Measurements from ENCODE around the gene POU2F1. TPM values are rescaled to one million over a fixed set of nuclear protein-coding genes. Genes with fewer than 3 reads are reported as not detected.

Gene POU2F1
- total RNA-seq, 4 donors from 2014 or later, result 11.5 to 23.1 (median 17.0) TPM

- no peak for TF ChIP-seq POLR2A (IDR thresholded peaks at IDR 0.05)
- TF ChIP-seq, protein P1, sequence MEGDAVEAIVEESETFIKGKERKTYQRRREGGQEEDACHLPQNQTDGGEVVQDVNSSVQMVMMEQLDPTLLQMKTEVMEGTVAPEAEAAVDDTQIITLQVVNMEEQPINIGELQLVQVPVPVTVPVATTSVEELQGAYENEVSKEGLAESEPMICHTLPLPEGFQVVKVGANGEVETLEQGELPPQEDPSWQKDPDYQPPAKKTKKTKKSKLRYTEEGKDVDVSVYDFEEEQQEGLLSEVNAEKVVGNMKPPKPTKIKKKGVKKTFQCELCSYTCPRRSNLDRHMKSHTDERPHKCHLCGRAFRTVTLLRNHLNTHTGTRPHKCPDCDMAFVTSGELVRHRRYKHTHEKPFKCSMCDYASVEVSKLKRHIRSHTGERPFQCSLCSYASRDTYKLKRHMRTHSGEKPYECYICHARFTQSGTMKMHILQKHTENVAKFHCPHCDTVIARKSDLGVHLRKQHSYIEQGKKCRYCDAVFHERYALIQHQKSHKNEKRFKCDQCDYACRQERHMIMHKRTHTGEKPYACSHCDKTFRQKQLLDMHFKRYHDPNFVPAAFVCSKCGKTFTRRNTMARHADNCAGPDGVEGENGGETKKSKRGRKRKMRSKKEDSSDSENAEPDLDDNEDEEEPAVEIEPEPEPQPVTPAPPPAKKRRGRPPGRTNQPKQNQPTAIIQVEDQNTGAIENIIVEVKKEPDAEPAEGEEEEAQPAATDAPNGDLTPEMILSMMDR (IDR thresholded peaks at IDR 0.05), result no peak
- no peak overlapping the region for H3K4me3 ChIP-seq
- no peak for DNase-seq
- H3K36me3 ChIP-seq, result no peaks in the 10 kb centered on the region
- no peak overlapping the region for H3K27ac ChIP-seq
- H3K4me1 ChIP-seq, result peaks cover 0 to 14% (median 5%) of the 10 kb centered on the region in 4 donors
- H3K9me3 ChIP-seq, result no peaks in the 10 kb centered on the region
- H3K27me3 ChIP-seq, result no peaks in the 10 kb centered on the region
These were observed 43.3 kb downstream of the POU2F1 start for GRCh38 chr1:167263819-167264464.

DNA sequence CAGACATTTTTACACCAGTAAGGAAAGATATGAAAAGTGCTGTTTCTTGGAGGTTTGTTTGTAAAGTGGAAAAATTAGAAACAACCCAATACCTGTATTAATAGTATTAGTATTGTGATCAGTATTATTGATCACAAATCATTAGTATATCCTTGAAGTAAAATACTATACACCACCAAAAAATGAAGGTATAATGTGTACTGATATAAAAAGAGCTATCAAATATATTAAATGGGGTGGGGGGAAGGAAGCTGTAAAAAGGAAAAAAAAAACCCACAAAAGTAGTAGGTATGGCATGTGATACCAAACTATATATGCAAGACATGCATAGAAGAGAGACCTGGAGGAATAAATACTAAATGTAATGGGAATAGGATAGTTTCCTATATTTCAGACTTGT, 46.3 kb downstream of the POU2F1 start:
- Histone ChIP-seq H3K27ac (no peak overlapping the region), H3K4me3 (no peak overlapping the region), H3K27me3 (no peaks in the 10 kb centered on the region), H3K9me3 (no peaks in the 10 kb centered on the region), H3K36me3 (no peaks in the 10 kb centered on the region), H3K4me1 (peaks cover 0 to 12% (median 5%) of the 10 kb centered on the region in 4 donors)
- TF ChIP-seq, protein P1 (IDR thresholded peaks at IDR 0.05), result no peak
- TF ChIP-seq POLR2A (IDR thresholded peaks at IDR 0.05), result no peak
- no peak for DNase-seq

DNA sequence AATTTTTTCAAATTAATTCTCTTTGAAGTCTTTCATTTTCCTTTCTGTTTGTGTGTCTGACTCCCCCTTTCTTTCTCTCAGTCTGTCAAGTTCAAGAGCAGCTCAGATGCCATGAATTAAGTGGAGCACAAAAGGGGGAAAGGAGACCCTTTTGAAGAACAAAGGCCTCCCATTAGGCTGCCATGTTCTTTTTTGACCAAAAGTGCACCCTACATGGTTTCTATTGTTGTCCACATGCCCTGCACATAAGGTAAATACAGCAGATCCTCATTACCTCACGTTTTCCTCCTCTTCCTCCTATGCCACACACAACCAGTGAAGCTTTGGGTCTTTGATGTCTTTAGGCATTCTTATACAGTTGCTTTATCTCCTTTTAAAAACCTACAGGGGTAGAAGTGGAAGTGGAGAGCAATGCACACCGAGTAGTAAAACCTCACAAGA, 47.7 kb downstream of the POU2F1 start:
- H3K4me1 ChIP-seq, result peaks cover 0 to 12% (median 5%) of the 10 kb centered on the region in 4 donors
- DNase-seq, result no peak
- no peaks in the 10 kb centered on the region for H3K27me3 ChIP-seq
- no peak overlapping the region for H3K27ac ChIP-seq
- no peak for TF ChIP-seq POLR2A (IDR thresholded peaks at IDR 0.05)
- TF ChIP-seq, protein P1 (IDR thresholded peaks at IDR 0.05), result no peak
- H3K4me3 ChIP-seq, result no peak overlapping the region
- H3K36me3 ChIP-seq, result no peaks in the 10 kb centered on the region
- no peaks in the 10 kb centered on the region for H3K9me3 ChIP-seq

DNA sequence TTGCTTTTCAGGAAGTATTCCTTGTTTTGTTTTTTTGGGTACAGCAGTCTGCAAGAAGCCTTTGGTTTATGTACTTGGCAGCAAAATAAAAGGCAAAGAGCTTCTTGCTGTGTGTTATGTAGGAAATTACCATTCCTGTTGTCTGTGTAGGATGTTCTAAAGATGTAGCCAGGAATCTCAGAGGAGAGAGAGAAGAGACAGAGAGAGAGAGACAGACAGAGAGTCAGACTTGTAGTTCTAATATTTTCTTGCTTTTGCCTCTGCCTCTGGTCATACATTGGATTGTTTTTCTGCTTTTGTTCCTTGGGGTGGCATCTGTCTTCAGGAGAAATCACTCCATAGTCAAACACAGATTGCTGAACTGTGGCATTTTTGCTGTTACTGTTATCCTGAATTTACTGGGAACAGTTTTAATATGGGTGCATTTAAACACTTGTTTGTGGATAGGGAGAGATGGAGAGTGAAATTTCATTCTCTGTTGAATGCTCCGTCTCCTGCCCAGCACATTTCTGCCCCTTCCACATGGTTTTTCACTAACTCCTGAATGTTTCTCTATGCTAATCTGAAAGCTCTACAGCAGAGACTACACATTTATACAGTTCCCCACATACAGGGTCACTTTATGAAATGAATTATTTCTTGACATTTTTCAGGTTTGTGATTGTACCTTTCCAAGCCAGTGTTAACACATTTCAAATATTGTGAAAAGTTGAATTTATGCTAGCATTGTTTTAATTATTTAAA, 49.8 kb downstream of the POU2F1 start:
- TF ChIP-seq, protein P1 (IDR thresholded peaks at IDR 0.05), result no peak
- TF ChIP-seq POLR2A (IDR thresholded peaks at IDR 0.05), result no peak
- no peak for DNase-seq
- H3K4me1 ChIP-seq, result peaks cover 0 to 4% (median 0%) of the 10 kb centered on the region in 4 donors
- H3K4me3 ChIP-seq, result no peak overlapping the region
- no peaks in the 10 kb centered on the region for H3K27me3 ChIP-seq
- no peak overlapping the region for H3K27ac ChIP-seq
- H3K9me3 ChIP-seq, result no peaks in the 10 kb centered on the region
- H3K36me3 ChIP-seq, result no peaks in the 10 kb centered on the region

DNA sequence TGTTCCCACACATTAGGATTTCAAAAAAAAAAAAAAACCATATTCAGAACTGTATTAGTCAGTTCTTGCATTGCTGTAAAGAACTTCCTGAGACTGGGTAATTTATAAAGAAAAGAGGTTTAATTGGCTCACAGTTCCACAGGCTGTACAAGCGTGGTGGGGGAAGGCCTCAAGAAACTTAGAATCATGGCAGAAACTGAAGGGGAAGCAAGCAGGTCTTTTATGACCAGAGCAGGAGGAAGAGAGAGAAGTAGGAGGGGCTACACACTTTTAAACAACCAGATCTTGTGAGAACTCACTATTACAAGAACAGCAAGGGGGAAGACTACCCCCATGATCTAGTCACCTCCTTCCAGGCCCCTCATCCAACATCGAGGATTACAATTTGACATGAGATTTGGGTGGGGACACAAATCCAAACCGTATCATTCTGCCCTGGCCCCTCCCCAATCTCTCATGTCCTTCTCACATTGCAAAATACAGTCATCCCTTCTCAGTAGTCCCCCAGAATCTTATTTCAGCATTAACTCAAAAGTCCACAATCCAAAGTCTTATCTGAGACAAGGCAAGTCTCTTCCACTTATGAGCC, 51.8 kb downstream of the POU2F1 start:
- Histone ChIP-seq H3K9me3 (no peaks in the 10 kb centered on the region), H3K27ac (no peak overlapping the region), H3K4me3 (no peak overlapping the region), H3K36me3 (no peaks in the 10 kb centered on the region), H3K27me3 (no peaks in the 10 kb centered on the region), H3K4me1 (peaks cover 0 to 4% (median 0%) of the 10 kb centered on the region in 4 donors)
- TF ChIP-seq, protein P1 (IDR thresholded peaks at IDR 0.05), result no peak
- TF ChIP-seq POLR2A (IDR thresholded peaks at IDR 0.05), result no peak
- DNase-seq, result no peak

Measured in Peyer's patch (tissue), 4 donors.